Smooth muscle cell (in vitro differentiated cells): ENCODE measurements around the gene CFAP57. TPM values are rescaled to one million over a fixed set of nuclear protein-coding genes. Genes with fewer than 3 reads are reported as not detected.

Experiments used
- DNase-seq: peaks from one replicate; lab custom pipeline; 2025; ENCODE audit not compliant: unreplicated experiment; lab: John Stamatoyannopoulos, UW
- H2AFZ ChIP-seq: fragments of 200-600 bp; sonication (generic); 2 replicates; pipeline ENCODE4 v1.6.0; 2016; ENCODE audit warnings: antibody characterized with exemption, low read depth, mild to moderate bottlenecking
- H3F3A ChIP-seq: fragments of 200-600 bp; sonication (generic); 2 replicates; pipeline ENCODE4 v1.6.0; 2017; ENCODE audit warnings: antibody characterized with exemption, low read depth
- H3K27ac ChIP-seq: fragments of 200-600 bp; sonication (generic); 2 replicates; pipeline ENCODE4 v1.5.1; 2016; ENCODE audit warnings: low read depth, mild to moderate bottlenecking
- H3K27me3 ChIP-seq: fragments of 200-600 bp; sonication (generic); 2 replicates; pipeline ENCODE4 v1.6.1; 2016; ENCODE audit warnings: low read depth, mild to moderate bottlenecking
- H3K36me3 ChIP-seq: fragments of 200-600 bp; sonication (generic); 2 replicates; pipeline ENCODE4 v1.5.1; 2016; ENCODE audit warnings: low read depth
- H3K4me1 ChIP-seq: fragments of 200-600 bp; sonication (generic); 2 replicates; pipeline ENCODE4 v1.5.1; 2016; ENCODE audit warnings: low read depth
- H3K4me2 ChIP-seq: fragments of 200-600 bp; sonication (generic); 2 replicates; pipeline ENCODE4 v1.6.0; 2016; ENCODE audit warnings: mild to moderate bottlenecking
- H3K4me3 ChIP-seq: fragments of 200-600 bp; sonication (generic); 2 replicates; pipeline ENCODE4 v1.5.1; 2016; ENCODE audit warnings: mild to moderate bottlenecking
- H3K79me2 ChIP-seq: fragments of 200-600 bp; sonication (generic); 2 replicates; pipeline ENCODE4 v1.6.0; 2016; ENCODE audit warnings: low read depth, mild to moderate bottlenecking
- H3K9ac ChIP-seq: fragments of 200-600 bp; sonication (generic); 2 replicates; pipeline ENCODE4 v1.6.0; 2016; ENCODE audit warnings: low read depth
- H3K9me3 ChIP-seq: fragments of 200-600 bp; sonication (generic); replicated peaks from 2 replicates; pipeline ENCODE4 v1.5.1; 2016; ENCODE audit warnings: low read depth
- H4K20me1 ChIP-seq: fragments of 200-600 bp; sonication (generic); 2 replicates; pipeline ENCODE4 v1.6.0; 2016; ENCODE audit warnings: low read depth
- CTCF ChIP-seq: fragments of 200-600 bp; sonication (generic); IDR thresholded peaks from 2 replicates; pipeline ENCODE4 v1.5.1; 2017; ENCODE audit warnings: borderline replicate concordance, mild to moderate bottlenecking, antibody characterized with exemption; ENCODE audit not compliant: insufficient read depth, poor library complexity, severe bottlenecking
- WGBS: methylation state at CpG from one replicate; pipeline ENCODE4 v1.1.7; 2016; ENCODE audit warnings: low lambda C conversion rate; 5-methylcytosine and 5-hydroxymethylcytosine counted together
- polyA plus RNA-seq: library from polyadenylated mRNA; unstranded; fragments of >200 nt; fragmentation: Nextera tagmentation; extraction: Ambion mirVana; gene quantifications from 2 replicates; pipeline ENCODE4 v1.2.1, GENCODE V29; 2016
- total RNA-seq: library from RNA; depleted of rRNA; stranded (reverse); fragments of >200 nt; gene quantifications from 2 replicates; pipeline ENCODE4 v1.2.3, GENCODE V29; 2014

Gene CFAP57
- total and polyA plus RNA-seq, 2 experiments from 2014 or later, result 0.22 TPM; not detected in 1

GRCh38 chr1:43165765-43166164 lies 6.4 kb upstream of the CFAP57 start:
- H3K4me1 ChIP-seq, result no peaks in the 10 kb centered on the region
- DNase-seq, result no peak
- H2AFZ ChIP-seq, result no peak overlapping the region
- H3K4me2 ChIP-seq, result no peak overlapping the region
- no peak overlapping the region for H3K4me3 ChIP-seq
- H3K36me3 ChIP-seq, result peaks cover 24% of the 10 kb centered on the region
- H3F3A ChIP-seq, result no peaks in the 10 kb centered on the region
- H3K79me2 ChIP-seq, result peaks cover 14% of the 10 kb centered on the region
- no peak overlapping the region for H3K27ac ChIP-seq
- no peaks in the 10 kb centered on the region for H3K27me3 ChIP-seq
- H3K9me3 ChIP-seq, result no peaks in the 10 kb centered on the region
- no peaks in the 10 kb centered on the region for H4K20me1 ChIP-seq
- no peak for TF ChIP-seq CTCF
- H3K9ac ChIP-seq, result no peak overlapping the region
- WGBS, result 97% methylated on average over 5 of the region's 5 CpGs

- H3K9ac ChIP-seq, result peak overlapping the region; percentile 91
- H3K4me1 ChIP-seq, result no peaks in the 10 kb centered on the region
- H3K27ac ChIP-seq, result peak overlapping the region; percentile 87
- peak overlapping the region; percentile 97 for H3K4me3 ChIP-seq
- H3K79me2 ChIP-seq, result peaks cover 24% of the 10 kb centered on the region
- peaks cover 12% of the 10 kb centered on the region for H3K36me3 ChIP-seq
- H4K20me1 ChIP-seq, result no peaks in the 10 kb centered on the region
- no peaks in the 10 kb centered on the region for H3K27me3 ChIP-seq
- DNase-seq, result no peak
- H2AFZ ChIP-seq, result peak overlapping the region; percentile 96
- no peaks in the 10 kb centered on the region for H3K9me3 ChIP-seq
- peak overlapping the region; percentile 94 for H3K4me2 ChIP-seq
- peaks cover 5% of the 10 kb centered on the region for H3F3A ChIP-seq
- no peak for TF ChIP-seq CTCF
- 20% methylated on average over 17 of the region's 17 CpGs for WGBS
Observed at GRCh38 chr1:43171312-43171875, 736 bp upstream of the CFAP57 start.

- 3% methylated on average over 6 of the region's 20 CpGs for WGBS
- Histone ChIP-seq H3F3A (peaks cover 5% of the 10 kb centered on the region), H3K9ac (peak overlapping the region; percentile 91), H3K4me3 (peak overlapping the region; percentile 97), H3K27ac (peak overlapping the region; percentile 87), H3K4me1 (no peaks in the 10 kb centered on the region), H3K4me2 (peak overlapping the region; percentile 94), H4K20me1 (no peaks in the 10 kb centered on the region), H3K27me3 (no peaks in the 10 kb centered on the region), H3K9me3 (no peaks in the 10 kb centered on the region), H3K36me3 (peaks cover 3% of the 10 kb centered on the region), H2AFZ (peak overlapping the region; percentile 96), H3K79me2 (peaks cover 24% of the 10 kb centered on the region)
- no peak for TF ChIP-seq CTCF
- peak; percentile 97 for DNase-seq
Observed at GRCh38 chr1:43172527-43172972, 420 bp downstream of the CFAP57 start.

- H2AFZ ChIP-seq, result no peak overlapping the region
- H3K9me3 ChIP-seq, result no peaks in the 10 kb centered on the region
- H3K36me3 ChIP-seq, result no peaks in the 10 kb centered on the region
- no peak overlapping the region for H3K9ac ChIP-seq
- TF ChIP-seq CTCF, result no peak
- peaks cover 19% of the 10 kb centered on the region for H3K79me2 ChIP-seq
- no peaks in the 10 kb centered on the region for H4K20me1 ChIP-seq
- H3K4me3 ChIP-seq, result no peak overlapping the region
- no peak overlapping the region for H3K27ac ChIP-seq
- WGBS, result 83% methylated on average over 2 of the region's 2 CpGs
- H3K4me2 ChIP-seq, result no peak overlapping the region
- no peak for DNase-seq
- H3F3A ChIP-seq, result peaks cover 5% of the 10 kb centered on the region
- no peaks in the 10 kb centered on the region for H3K27me3 ChIP-seq
- H3K4me1 ChIP-seq, result no peaks in the 10 kb centered on the region
Observed at GRCh38 chr1:43174873-43175272, 2.7 kb downstream of the CFAP57 start.
